Stimulated activated CD4-positive, alpha-beta T cell treated with anti-CD3 and anti-CD28 coated beads, Interleukin-1b, Interleukin-23, amount 100 ng/mL, for 24 hours (primary cell): Measurements from ENCODE around the gene DPY19L1.
"Not testable (repeated sequence)": the region's sequence is repeated elsewhere in the genome, so short reads cannot be mapped to it uniquely, and the experiment has no call there.

Experiments used
- DNase-seq, 4 experiments: peaks; one replicate each; pipeline ENCODE4 v3.0.0-alpha.2; 2020; ENCODE audit warnings: low read depth in 4 of 4, low spot score in 1 of 4

Gene DPY19L1

DNA sequence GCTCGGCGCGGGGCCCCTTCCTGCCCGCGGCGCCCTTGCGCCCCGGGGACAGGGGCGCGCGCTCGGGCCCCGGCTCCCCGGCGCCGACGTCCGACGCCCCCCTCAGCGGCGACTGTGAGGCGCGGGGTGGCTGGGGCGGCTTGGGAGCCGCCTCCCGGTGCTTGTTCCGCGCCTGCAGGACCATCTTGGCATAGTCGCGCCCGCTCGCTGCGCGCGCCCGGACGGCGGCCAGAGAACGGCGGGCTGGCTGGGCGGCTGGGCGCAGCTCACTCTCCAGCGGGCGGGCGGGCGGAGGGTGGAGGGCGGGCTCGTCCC is at the start of gene DPY19L1:
TSS of gene DPY19L1 (minus strand) at position 275 of the 315 bp plus-strand sequence. CDS start at position 184, 91 bp downstream.
- no peak for DNase-seq

DNA sequence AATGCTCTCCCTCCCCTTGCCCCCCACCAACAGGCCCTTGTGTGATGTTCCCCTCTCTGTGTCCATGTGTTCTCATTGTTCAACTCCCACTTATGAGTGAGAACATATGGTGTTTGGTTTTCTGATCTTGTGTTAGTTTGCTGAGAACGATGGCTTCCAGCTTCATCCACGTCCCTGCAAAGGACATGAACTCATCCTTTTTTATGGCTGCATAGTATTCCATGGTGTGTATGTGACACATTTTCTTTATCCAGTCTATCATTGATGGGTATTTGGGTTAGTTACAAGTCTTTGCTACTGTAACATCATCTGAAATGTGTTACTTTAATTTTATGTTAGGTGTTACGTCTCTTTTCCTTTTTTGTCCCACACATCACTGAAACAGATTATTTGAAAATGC is 42.2 kb upstream of the DPY19L1 start:
- DNase-seq = not testable (repeated sequence)

DNA sequence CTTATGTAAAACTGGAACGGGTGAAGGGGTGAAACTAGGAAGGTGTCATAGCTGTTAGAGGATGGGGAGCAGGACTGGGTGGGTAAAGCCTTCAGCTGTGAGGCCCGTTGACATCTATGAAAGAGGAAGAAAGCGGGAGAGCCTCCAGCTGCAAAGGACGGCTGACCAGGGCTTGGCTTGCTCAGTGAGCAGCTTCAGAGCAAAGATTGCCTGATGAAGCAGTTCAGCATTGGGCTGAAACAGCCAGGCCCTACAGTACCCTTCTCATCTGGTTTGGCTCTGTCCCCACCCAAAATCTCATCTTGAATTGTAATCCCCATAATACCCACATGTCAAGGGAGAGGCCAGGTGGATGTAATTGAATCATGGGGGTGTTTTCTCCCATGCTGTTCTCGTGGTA is 36.7 kb upstream of the DPY19L1 start:
- not testable (repeated sequence) for DNase-seq

DNA sequence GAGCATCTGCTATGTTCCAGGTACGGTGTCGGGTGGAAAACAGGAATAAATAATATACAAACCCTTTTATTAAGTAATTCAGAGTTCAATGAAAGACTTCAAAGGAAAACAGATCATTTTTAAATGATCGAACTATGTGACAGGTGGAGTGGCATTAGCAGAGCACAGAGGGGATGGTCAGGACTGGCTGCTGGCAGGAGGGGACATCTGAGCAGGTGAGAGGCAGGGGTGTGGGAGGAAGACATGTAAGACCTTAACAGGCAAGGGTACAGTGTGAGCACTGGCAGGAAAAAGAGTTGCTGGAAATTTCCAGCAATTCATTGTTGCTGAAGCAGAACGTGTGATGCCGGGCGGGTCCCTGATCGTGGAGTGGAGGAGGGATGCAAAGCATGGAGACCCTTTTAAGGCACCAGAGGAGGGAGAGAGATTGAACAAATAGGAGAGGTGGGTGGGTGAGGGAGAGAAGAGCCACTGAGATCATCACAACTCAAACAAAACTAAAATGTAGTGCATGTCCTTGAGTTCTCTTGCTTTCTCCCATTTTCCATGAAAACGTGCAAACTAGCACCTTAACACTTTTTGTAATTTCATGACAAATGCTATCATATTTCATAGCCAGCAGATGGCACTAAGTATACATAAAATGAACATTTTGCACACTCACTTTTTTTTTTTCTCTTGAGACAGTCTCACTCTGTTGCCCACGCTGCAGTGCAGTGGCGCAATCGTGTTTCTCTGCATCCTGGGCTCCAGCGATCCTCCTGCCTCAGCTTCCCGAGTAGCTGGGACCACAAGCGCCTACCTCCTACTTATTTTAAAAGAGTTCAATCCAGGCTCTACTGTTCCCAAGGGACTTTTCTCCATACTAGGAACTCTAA is 35.9 kb upstream of the DPY19L1 start:
- DNase-seq = not testable (repeated sequence)

DNA sequence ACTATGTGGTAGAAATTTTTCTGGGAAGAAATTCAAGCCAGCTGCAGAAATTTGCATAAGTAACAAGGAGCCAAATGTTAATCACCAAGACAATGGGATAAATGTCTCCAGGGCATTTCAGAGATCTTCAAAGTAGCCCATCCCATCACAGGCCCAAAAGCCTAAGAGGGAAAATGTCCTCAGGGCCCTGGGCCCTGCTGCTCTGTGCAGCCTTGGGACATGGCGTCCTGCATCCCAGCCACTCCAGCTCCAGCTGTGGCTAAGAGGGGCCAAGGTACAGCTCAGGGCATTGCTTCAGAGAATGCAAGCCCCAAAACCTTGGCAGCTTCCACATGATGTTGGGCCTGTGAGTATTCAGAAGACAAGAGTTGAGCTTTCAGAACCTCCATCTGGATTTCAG is 31.8 kb upstream of the DPY19L1 start:
- DNase-seq = not testable (repeated sequence)

DNA sequence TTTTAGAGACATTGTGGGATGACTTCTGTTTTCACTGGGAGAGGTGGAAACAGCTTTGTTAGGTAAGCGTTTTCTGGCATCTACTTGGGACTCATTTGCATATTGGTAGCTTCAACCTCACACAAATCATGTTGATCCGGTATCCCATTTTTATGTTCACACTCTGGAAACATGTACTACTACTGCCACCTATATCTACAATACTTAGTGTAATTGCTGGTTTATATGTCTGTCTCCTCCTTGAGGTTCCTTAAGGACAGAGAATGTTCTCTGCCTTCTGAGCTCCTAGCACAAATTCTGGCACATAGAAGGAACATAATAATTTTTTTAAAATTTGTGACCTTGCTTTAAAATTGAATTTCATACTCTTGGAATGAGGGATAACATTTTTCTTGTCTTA is 28.1 kb upstream of the DPY19L1 start:
- DNase-seq = not testable (repeated sequence)

DNA sequence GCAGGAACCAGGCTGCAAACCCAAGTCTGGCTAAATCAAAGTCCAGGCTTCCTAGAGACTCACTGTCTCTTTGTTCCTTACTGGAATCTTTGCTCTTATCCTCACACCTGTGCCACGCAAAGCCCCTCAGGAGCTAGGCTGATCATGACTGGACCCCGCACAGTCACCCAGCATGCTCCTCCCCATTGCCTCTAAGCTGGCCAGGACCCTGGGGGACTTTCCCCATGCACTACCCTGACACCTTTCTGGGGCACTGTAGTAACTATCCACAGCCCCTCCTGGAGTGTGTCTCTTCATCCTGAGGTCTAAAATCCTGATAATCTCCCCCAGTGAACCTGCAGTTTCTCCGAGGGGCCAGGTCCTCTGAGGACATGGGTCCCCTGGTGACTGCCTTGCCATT is 21.3 kb upstream of the DPY19L1 start:
- DNase-seq = not testable (repeated sequence)

DNA sequence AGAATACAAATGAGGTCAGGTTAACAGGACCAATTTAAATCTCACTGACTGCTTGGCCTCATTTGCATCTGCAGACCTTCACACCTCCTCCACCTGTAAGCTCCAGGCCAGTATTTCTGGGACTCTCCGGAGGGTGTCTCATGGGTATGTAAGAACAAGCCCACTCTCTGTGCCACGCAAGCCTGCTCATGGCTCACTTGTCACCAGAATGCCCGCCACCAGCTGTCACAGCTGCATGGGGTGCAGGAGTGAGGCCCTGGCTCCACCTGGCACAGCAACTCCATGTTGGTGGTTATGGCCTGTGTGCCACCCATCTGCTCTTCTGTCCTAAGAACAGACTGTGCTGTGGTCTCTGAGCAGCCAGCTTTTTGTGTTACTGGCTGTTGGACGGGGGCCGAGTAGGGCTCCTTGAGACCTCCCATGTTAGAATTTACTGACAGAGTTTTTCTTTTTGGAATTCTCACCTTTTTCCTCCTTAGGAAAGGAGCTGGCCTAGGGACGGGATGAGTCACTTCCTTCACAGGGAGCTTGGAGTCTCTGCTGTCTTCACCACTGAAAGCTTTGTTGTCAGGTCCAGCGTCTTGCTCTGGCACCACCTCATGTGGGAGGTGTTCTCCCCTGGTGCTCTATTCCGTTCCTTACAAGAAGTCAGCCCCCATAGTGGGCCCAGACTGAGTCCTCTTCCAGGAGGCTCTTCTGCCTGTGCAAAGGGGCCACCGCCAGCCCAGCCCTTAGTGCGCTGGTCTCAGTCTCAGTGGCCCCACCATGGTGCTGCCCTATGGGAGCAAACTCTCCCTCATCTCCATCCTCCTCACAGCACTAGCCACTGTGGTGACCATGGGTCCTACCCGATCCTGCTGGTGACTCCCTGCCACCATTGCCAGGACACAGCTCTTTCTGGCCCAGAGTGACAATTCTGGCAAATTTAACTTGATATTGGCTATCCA is 20.5 kb upstream of the DPY19L1 start:
- not testable (repeated sequence) for DNase-seq

DNA sequence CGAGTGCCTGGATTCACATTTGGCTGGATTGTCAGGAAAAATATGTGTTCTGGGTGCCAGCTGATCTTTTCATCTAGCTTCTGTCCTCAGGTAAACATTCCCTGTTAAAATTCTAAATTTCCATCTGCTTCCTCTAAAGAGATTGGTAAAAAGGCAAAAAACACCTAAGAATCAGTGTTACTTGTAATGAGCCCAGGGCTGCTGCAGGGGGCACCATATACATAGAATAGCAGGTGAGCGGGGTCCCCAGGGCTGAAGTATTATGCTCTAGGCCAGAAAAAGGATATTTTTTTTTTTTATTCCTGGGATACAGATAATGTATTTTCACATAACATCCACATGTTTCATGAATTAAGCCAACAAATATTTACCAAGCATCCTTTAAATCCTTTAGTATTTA is 18.4 kb upstream of the DPY19L1 start:
- DNase-seq = not testable (repeated sequence)

DNA sequence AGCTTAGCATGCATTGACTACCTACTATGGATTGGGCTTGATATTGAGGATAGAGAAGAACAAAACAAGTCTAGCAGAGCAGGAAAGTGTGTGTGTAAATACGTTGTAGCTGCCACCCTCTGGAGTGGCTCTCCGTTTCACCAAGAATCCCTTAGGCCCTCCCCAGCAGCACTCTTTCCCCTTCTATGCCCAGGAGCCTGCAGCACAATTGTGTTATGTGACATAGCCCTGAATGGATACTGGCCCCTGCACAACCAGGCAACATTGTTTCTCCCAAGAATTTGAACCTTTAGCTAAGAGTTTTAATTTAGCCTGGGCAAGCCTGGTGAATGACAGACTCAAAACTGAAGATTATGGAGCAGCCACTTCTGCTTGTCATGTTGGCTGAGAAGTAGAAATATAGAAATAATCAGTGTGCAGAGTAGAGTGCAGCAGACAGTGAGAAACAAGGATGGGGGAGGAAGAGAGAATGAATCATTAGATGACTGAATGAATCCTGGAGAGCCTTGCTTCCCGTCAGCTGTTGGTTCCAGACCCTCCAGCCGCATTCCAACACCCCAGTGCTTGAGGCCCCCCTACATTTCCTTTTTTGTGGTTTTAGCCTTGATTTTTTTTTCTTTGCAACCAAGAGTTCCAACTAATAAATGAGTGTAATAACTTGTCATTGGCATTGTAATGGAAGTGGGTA is 16.3 kb upstream of the DPY19L1 start:
- DNase-seq = not testable (repeated sequence)

DNA sequence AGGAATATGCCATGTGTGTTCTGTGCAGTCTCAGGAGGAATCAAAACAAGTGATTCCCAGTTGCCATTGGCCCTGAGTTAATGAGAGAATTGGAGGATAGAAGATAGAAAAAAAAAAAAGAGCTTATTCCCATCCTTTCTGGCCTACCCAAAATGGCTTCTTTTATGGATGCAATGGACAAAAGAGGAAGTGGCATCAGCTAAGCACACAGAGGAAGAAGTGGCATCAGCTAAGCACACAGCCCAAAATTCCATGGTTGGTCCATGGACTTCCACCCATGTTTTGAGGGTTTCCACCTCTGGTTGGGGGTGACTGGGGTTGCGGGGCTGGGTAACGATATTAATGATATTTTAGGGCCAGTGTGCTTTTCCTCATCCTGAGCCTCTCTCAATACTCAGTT is 11.1 kb upstream of the DPY19L1 start:
- not testable (repeated sequence) for DNase-seq

DNA sequence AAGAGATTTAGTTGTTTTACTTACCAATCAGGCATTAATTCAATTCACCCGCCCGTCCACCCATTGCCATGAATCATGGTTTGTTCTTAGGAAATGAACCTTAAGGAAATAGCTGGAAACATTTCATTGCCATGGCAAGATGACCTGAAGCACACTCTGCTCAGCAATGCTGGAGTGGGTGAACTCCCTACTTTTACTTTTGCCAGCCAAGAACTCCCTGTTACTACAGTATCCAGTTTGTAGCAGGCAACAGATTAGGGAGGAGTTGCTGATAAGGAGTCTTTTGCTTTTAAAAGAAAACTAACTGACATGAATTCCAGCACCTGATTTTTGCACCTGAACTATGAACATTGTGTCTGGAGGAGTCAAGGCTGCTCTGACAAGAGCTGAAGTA is 10.6 kb upstream of the DPY19L1 start:
- not testable (repeated sequence) for DNase-seq

DNA sequence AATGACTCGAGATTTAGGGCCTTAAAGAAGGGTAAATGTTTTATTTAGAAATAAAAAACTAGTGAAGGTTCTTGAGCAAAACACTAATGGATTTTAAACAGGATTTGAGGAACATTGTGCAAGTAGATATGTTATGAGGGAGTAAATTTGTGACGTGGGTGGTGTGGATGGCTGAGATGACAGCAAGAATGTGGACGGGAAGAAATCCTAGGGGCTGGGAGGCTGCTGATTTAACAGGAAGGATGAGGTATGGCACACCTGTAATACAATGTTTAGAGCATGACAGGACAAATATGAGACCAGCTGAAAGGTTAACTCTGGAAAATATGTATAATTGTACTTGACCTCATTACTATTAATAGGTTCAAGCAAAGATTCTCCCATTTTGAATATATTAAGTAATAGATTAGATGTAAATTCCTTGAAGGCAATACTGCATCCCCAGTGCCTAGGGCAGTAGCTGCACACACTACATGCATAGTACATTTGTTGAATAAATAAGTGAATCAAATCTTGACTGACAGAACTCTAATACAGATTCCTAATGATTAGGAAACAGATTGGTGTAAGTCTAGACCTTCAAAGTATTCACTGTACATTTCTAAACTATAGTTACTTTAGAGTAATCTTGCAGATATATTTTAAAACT is 10.1 kb upstream of the DPY19L1 start:
- DNase-seq = not testable (repeated sequence)

DNA sequence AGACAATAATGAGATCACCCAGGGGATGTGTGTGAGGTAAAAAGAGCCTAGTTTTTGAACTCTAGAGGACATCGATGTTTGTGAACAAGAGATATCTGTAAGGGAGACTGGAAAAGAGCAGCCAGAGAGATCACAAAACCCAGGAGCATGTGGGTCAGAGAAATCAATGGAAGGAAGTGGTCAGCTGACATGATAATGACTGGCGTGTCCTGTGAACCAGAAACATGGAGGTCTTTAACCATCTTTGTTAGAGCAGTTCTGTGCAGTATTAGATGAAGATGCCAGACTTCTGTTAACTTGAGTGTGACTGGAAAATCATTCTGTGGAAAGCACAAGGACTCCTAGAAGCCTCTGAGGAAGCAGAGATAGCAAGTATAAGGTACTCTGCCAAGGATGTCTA is 6.0 kb upstream of the DPY19L1 start:
- not testable (repeated sequence) for DNase-seq

DNA sequence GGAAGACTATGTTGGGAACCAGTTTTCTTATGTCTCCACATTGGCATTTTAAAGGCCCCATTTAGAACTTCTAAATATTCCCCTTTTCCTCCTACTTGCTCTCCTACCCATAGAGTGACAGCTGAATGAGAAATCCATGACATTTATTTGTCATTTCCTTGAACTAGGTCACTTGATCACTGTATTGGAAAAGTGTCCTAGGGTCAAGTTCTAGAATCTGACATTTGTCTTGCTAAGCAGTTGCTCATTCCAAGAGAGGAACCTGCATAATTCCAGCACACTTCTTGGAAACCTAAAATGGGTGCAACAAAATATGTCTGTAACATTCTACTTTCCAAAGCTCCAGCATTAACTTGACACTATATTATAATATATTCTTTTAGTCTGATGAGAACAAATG is 3.6 kb upstream of the DPY19L1 start:
- no peak for DNase-seq

DNA sequence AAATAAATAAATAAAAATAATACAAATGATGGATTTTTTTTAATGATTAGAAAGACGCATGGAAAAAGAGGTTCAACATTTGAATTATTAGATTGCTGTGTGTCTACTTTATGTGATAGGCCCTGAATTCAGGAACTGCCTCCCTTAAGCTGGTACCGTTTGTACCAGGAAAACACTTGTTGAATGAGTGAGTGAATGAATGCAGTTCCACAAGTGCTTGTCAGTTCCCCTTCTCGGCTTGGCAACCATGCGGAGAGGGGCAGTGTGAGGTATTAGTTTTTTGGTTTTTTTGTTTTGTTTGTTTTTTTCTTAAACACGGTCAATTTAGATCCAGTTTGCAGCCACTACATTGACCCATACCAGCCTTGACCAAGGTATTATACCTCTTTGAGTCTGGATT is 2.1 kb upstream of the DPY19L1 start:
- DNase-seq = no peak

DNA sequence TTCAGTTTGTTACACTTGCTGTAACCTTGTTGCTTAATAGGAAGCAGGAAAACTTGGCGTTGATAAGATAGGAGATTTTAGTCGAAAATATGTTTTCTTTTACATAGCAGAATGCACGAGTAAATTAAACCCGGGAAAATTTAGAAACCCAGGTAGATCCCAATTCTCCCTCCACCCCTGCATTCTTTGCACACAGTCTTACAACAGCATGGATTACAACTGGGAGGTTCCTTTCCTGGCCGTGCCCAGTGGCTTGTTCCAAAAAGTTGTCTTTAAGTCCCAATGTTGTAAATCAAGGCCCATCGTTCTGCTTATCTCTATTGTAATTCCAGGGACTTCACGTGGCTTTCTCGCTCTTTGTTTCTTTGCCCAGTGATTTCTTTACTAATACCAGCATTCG is 1.1 kb upstream of the DPY19L1 start:
- no peak for DNase-seq

DNA sequence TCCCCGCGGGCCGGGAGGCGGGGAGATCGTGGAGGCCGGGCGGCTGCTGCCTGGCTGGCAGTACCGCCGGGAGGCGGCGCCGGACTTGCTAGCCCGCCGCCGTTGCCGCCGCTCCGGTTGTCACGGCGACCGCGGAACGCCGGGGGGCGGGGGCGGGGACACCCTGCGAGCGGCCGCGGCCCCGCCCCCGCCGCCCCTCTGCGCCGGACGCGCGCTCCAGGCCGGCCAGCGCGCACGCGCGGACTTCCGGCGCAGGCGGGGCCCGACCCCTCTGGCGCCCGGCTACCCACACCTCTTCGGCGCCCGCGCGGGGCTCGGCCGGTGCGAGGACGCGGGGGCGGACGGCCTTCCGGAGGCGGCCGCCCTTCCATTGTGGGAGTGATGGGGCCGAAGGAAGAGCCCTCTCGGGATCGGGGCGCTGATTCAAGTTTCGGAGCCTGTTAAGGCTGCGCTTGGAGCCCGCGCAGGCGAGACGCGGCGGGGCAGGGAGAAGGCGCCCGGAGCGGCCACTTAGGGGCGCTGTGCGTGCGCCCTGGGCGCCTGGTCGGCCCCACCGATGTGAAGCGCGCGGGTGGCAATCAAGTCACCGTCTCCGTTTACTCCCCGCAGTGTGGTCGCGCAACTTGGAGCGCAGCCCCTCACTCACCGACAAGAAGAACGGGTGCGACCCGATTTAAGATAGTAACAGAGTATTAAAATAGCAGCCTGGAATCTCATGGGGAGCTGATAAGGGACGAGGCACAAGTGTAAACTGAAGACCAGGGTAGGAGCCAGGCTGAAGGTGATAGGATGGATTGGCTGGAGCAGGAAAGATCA is 449 bp upstream of the DPY19L1 start:
- peak; percentile 54 to 87 (median 74) for DNase-seq

DNA sequence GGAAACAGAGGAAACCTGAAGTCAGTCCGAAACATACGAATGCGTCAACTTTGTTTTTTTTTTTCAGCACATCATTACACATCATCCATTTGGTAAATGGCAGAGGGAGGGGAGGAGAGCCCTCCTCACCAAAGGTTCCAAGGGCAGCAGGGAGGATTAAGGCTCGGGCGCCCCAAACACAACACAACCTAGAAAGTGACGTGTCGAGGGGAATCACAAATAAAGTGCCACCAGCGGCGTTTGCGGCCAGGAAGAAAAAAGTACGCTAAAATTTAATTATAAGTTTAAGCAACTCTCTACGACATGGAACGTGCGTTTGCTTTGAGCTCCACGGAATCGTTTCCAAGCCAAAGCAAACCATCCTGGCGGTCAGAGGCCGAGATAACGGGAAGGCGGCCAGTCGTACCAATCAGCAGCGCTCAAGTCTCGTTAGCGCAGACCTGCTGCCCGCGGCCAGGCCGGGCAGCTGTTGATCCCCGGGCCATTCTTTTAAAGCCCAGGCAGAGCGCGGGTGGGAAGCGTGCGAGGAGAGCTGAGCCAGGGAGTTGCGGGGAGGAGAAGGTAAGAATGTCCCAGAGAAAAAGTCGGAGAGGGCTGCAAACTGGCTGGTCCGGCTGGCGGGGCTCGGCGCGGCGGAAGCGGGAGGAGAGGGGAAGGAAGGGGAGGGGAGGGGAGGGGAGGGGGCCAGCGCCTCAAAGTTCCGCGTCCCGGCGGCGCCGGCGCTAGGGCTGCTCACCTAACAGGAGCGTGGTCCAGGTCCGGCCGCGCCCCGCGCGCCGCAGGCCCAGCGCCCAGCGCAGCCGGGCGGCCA is 719 bp downstream of the DPY19L1 start:
- peak in 2 of 4 experiments; percentile 14 to 24 for DNase-seq
